ENCODE measurements around the gene CARNS1.

CARNS1 gene

GRCh38 chr11:67376873-67377808 is 38.3 kb upstream of the CARNS1 start:
- FAIRE-seq: no peak

DNA sequence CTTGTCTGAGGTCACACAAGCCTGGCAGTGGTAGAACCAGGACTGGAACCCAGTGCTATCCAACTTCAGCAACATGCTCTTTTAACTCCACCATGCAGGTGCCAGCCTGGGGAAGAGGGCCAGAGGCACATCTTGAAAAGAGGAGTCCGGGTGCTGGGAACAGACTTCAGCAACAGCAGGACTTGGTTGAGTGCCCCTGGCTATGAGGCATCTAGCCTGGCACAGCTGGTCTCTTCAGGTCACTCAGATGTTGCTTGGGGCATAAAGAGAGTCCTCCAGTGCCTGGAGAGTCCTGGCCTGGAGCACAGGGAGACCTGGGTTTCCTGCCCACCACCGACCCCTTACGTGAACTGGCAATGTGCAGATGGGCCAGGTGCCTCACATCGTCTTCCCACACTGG is 36.9 kb upstream of the CARNS1 start:
- FAIRE-seq: no peak

GRCh38 chr11:67379061-67380058 is 36.1 kb upstream of the CARNS1 start:
- no peak for FAIRE-seq

GRCh38 chr11:67381244-67381972 is 34.1 kb upstream of the CARNS1 start:
- no peak for FAIRE-seq

- no peak for FAIRE-seq
Measured at GRCh38 chr11:67382276-67383136, 33.0 kb upstream of the CARNS1 start.

DNA sequence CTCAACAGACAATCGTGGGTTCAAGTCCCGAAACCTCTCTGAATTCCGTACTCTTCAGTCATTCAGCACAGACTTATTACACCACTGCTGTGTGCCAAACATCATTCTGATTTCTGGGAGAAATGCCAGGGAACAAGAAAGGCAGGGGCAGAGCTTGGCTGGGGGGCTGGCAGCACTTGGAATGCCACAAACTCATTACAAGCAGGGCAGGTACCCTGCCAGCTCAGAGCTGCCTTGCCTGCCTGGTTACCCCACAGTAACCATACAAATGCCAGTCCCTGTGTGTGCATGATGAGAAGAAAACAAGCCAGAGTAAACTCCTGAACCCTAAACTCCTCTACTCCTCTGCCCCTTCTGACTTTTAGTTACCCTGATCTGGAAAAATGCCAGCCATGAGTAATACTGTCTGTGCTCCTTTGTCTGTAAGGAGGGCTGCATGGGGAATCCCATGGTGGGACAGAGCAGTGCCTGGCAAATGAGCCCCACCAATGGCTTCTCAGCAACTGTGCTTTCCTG is 30.6 kb upstream of the CARNS1 start:
- no peak for FAIRE-seq

- FAIRE-seq: no peak
Measured at GRCh38 chr11:67387069-67387468, 28.4 kb upstream of the CARNS1 start.

GRCh38 chr11:67387518-67387917 is 28.0 kb upstream of the CARNS1 start:
- no peak for FAIRE-seq

- FAIRE-seq: no peak
Measured at GRCh38 chr11:67389477-67389876, 26.0 kb upstream of the CARNS1 start.

DNA sequence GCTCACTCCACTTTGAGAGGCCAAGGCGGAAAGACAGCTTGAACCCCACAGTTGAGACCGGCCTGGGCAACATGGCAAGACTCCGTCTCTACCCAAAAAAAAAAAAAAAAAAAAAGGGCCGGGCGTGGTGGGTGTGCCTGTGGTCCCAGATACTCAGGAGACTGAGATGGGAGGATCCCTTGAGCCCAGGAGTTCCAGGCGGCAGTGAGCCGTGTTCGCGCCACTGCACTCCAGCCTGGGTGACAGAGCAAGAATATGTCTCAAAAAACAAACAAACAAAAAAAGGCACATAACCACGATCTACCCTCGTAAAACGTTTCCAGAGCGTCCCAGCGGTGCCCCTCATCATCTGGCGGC is 24.6 kb upstream of the CARNS1 start:
- no peak for FAIRE-seq

- no peak for FAIRE-seq
Measured at GRCh38 chr11:67391304-67392182, 23.9 kb upstream of the CARNS1 start, which contains the start of gene RAD9A. TSS of gene RAD9A (plus strand) at chr11:67391986. CDS start at chr11:67392045, 59 bp downstream.

- FAIRE-seq: no peak
Measured at GRCh38 chr11:67392183-67392715, 23.2 kb upstream of the CARNS1 start.

DNA sequence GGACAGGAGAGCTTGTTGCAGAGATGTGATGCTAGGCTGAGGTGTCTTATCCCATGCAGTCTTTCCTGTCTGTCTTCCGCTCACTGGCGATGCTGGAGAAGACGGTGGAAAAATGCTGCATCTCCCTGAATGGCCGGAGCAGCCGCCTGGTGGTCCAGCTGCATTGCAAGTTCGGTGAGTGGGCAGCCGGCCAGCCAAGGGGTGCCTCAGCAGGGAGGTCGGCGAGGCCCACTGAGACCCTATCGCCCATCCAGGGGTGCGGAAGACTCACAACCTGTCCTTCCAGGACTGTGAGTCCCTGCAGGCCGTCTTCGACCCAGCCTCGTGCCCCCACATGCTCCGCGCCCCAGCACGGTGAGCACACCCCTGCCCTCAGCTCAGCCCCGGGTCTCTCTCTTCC is 22.0 kb upstream of the CARNS1 start:
- no peak for FAIRE-seq

GRCh38 chr11:67393990-67394389 is 21.5 kb upstream of the CARNS1 start:
- FAIRE-seq: no peak

GRCh38 chr11:67395555-67396258 is 19.8 kb upstream of the CARNS1 start:
- no peak for FAIRE-seq

- FAIRE-seq: no peak
Measured at GRCh38 chr11:67396259-67396581, 19.3 kb upstream of the CARNS1 start.

DNA sequence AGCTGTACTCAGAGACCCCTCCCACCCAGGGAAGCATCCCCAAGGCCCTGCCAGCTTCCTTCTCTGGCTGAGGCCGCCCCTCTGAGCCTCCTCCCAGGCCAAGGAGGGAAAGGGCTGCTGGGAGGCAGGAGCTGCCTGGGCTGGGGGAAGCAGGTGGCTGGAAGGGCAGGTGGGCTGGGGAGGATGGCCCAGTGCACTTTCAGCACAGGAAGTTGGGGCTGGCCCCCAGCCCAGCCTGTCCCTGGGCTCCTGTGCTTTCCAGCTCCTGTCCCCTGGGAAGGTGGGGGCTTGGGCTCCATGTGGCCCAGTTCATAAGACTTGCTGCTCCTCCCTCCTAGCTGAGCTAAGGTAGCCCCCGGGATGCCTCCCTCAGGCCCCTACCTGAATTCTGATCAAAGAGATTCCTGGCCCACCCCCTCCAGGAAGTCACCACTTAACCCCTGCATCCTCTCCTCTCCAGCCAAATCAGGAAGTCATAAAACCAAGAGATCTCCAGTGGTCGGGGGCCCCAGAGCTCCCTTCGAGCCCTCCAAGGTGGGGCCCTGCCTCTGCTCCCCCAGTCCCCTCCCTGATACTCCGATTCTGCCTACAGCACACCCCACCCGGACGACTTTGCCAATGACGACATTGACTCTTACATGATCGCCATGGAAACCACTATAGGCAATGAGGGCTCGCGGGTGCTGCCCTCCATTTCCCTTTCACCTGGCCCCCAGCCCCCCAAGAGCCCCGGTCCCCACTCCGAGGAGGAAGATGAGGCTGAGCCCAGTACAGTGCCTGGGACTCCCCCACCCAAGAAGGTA is 18.7 kb upstream of the CARNS1 start:
- FAIRE-seq: no peak

- no peak for FAIRE-seq
Measured at GRCh38 chr11:67397536-67397935, 17.9 kb upstream of the CARNS1 start.
